ENCODE results near the gene PAN2. TPM values are rescaled to one million over a fixed set of nuclear protein-coding genes. Genes with fewer than 3 reads are reported as not detected.

PAN2 gene
- total RNA-seq, 1 donor from 2014 or later, result 21.3 TPM

GRCh38 chr12:56315622-56316473, 18.0 kb downstream of the PAN2 start, which contains the start of gene CNPY2:
CNPY2 (minus strand) TSS chr12:56315988; CDS start chr12:56315217, 771 bp downstream.
- H3K27me3 Mint-ChIP-seq (ENCODE audit: insufficient read depth), result no peaks in the 10 kb centered on the region
- H3K9me3 Mint-ChIP-seq, result no peaks in the 10 kb centered on the region
- peaks cover 20% of the 10 kb centered on the region for H3K36me3 Mint-ChIP-seq (ENCODE audit: low read depth)
- peak within 1 kb of the TSS; percentile 98 for H3K4me3 Mint-ChIP-seq
- H3K27ac Mint-ChIP-seq, result peak within 1 kb of the TSS; percentile 96
- DNase-seq (ENCODE audit: low spot score), result peak; percentile 83
- intact Hi-C loops (cut with micrococcal nuclease), result loop anchor here (1.0 kb wide), 10 partner anchors 16 to 197 kb away; partner anchors contain the start of genes CS, IL23A, PAN2 and RNF41
- H3K4me1 Mint-ChIP-seq (ENCODE audit: low read depth), result peaks cover 12% of the 10 kb centered on the region

GRCh38 chr12:56315249-56315621, 18.6 kb downstream of the PAN2 start:
- DNase-seq (ENCODE audit: low spot score), result no peak
- Mint-ChIP-seq H3K4me1 (ENCODE audit: low read depth) (peaks cover 12% of the 10 kb centered on the region), H3K27me3 (ENCODE audit: insufficient read depth) (no peaks in the 10 kb centered on the region), H3K4me3 (peak overlapping the region; percentile 98), H3K27ac (peak overlapping the region; percentile 96), H3K36me3 (ENCODE audit: low read depth) (peaks cover 26% of the 10 kb centered on the region), H3K9me3 (no peaks in the 10 kb centered on the region)
- intact Hi-C loops (cut with micrococcal nuclease), result no loop called here

- H3K4me3 Mint-ChIP-seq, result no peak overlapping the region
- peaks cover 12% of the 10 kb centered on the region for H3K4me1 Mint-ChIP-seq (ENCODE audit: low read depth)
- H3K9me3 Mint-ChIP-seq, result no peaks in the 10 kb centered on the region
- H3K27ac Mint-ChIP-seq, result no peak overlapping the region
- intact Hi-C loops (cut with micrococcal nuclease), result no loop called here
- no peaks in the 10 kb centered on the region for H3K27me3 Mint-ChIP-seq (ENCODE audit: insufficient read depth)
- no peak for DNase-seq (ENCODE audit: low spot score)
- H3K36me3 Mint-ChIP-seq (ENCODE audit: low read depth), result peaks cover 23% of the 10 kb centered on the region
These were observed 22.8 kb downstream of the PAN2 start for GRCh38 chr12:56311003-56311402.

GRCh38 chr12:56308714-56309113, 25.1 kb downstream of the PAN2 start:
- DNase-seq (ENCODE audit: low spot score), result no peak
- no peaks in the 10 kb centered on the region for H3K9me3 Mint-ChIP-seq
- H3K27me3 Mint-ChIP-seq (ENCODE audit: insufficient read depth), result no peaks in the 10 kb centered on the region
- no peak overlapping the region for H3K27ac Mint-ChIP-seq
- H3K4me3 Mint-ChIP-seq, result no peak overlapping the region
- no peaks in the 10 kb centered on the region for H3K4me1 Mint-ChIP-seq (ENCODE audit: low read depth)
- intact Hi-C loops (cut with micrococcal nuclease), result no loop called here
- peaks cover 19% of the 10 kb centered on the region for H3K36me3 Mint-ChIP-seq (ENCODE audit: low read depth)

- Mint-ChIP-seq H3K36me3 (ENCODE audit: low read depth) (peaks cover 19% of the 10 kb centered on the region), H3K9me3 (no peaks in the 10 kb centered on the region), H3K4me3 (no peak overlapping the region), H3K4me1 (ENCODE audit: low read depth) (peaks cover under 1% of the 10 kb centered on the region), H3K27ac (no peak overlapping the region), H3K27me3 (ENCODE audit: insufficient read depth) (no peaks in the 10 kb centered on the region)
- DNase-seq (ENCODE audit: low spot score), result no peak
- intact Hi-C loops (cut with micrococcal nuclease), result no loop called here
These were observed 26.4 kb downstream of the PAN2 start for GRCh38 chr12:56307221-56307965.

GRCh38 chr12:56304872-56305590, 28.8 kb downstream of the PAN2 start:
- H3K4me1 Mint-ChIP-seq (ENCODE audit: low read depth), result peaks cover 20% of the 10 kb centered on the region
- H3K4me3 Mint-ChIP-seq, result no peak overlapping the region
- DNase-seq (ENCODE audit: low spot score), result no peak
- H3K27me3 Mint-ChIP-seq (ENCODE audit: insufficient read depth), result no peaks in the 10 kb centered on the region
- no peak overlapping the region for H3K27ac Mint-ChIP-seq
- H3K9me3 Mint-ChIP-seq, result no peaks in the 10 kb centered on the region
- intact Hi-C loops (cut with micrococcal nuclease), result no loop called here
- H3K36me3 Mint-ChIP-seq (ENCODE audit: low read depth), result peaks cover 11% of the 10 kb centered on the region

GRCh38 chr12:56304276-56304675, 29.5 kb downstream of the PAN2 start:
- no peaks in the 10 kb centered on the region for H3K27me3 Mint-ChIP-seq (ENCODE audit: insufficient read depth)
- H3K36me3 Mint-ChIP-seq (ENCODE audit: low read depth), result peaks cover 7% of the 10 kb centered on the region
- intact Hi-C loops (cut with micrococcal nuclease), result no loop called here

GRCh38 chr12:56300644-56301464, 32.9 kb downstream of the PAN2 start:
- DNase-seq (ENCODE audit: low spot score), result no peak
- peaks cover 24% of the 10 kb centered on the region for H3K36me3 Mint-ChIP-seq (ENCODE audit: low read depth)
- peak overlapping the region; percentile 90 for H3K27ac Mint-ChIP-seq
- peaks cover 51% of the 10 kb centered on the region for H3K4me1 Mint-ChIP-seq (ENCODE audit: low read depth)
- H3K9me3 Mint-ChIP-seq, result no peaks in the 10 kb centered on the region
- H3K27me3 Mint-ChIP-seq (ENCODE audit: insufficient read depth), result no peaks in the 10 kb centered on the region
- intact Hi-C loops (cut with micrococcal nuclease), result loop anchor here (1.0 kb wide), 12 partner anchors 15 to 483 kb away; partner anchors contain the start of genes ANKRD52, IL23A, ORMDL2 and PAN2
- peak overlapping the region; percentile 98 for H3K4me3 Mint-ChIP-seq

More at GRCh38 chr12:56304276-56304675, 29.5 kb downstream of the PAN2 start:
- no peaks in the 10 kb centered on the region for H3K9me3 Mint-ChIP-seq
- no peak for DNase-seq (ENCODE audit: low spot score)
- no peak overlapping the region for H3K4me3 Mint-ChIP-seq
- peaks cover 21% of the 10 kb centered on the region for H3K4me1 Mint-ChIP-seq (ENCODE audit: low read depth)
- H3K27ac Mint-ChIP-seq, result no peak overlapping the region

- H3K4me3 Mint-ChIP-seq, result peak within 1 kb of the TSS; percentile 98
- intact Hi-C loops (cut with micrococcal nuclease), result loop anchor here (1.0 kb wide), 12 partner anchors 16 to 482 kb away; partner anchors contain the start of genes ANKRD52, IL23A, ORMDL2 and PAN2
- H3K27me3 Mint-ChIP-seq (ENCODE audit: insufficient read depth), result no peaks in the 10 kb centered on the region
- peak within 1 kb of the TSS; percentile 90 for H3K27ac Mint-ChIP-seq
- H3K4me1 Mint-ChIP-seq (ENCODE audit: low read depth), result peaks cover 51% of the 10 kb centered on the region
- DNase-seq (ENCODE audit: low spot score), result peak; percentile 98
- peaks cover 22% of the 10 kb centered on the region for H3K36me3 Mint-ChIP-seq (ENCODE audit: low read depth)
- no peaks in the 10 kb centered on the region for H3K9me3 Mint-ChIP-seq
These were observed 33.8 kb downstream of the PAN2 start, which contains the start of gene CS for GRCh38 chr12:56299853-56300643. CS (minus strand) TSS chr12:56300330; CDS start chr12:56300201, 129 bp downstream.

GRCh38 chr12:56299308-56299852, 34.4 kb downstream of the PAN2 start:
- H3K27ac Mint-ChIP-seq, result peak overlapping the region; percentile 90
- H3K4me3 Mint-ChIP-seq, result peak overlapping the region; percentile 98
- peaks cover 20% of the 10 kb centered on the region for H3K36me3 Mint-ChIP-seq (ENCODE audit: low read depth)
- peak; percentile 20 for DNase-seq (ENCODE audit: low spot score)
- intact Hi-C loops (cut with micrococcal nuclease), result no loop called here
- H3K27me3 Mint-ChIP-seq (ENCODE audit: insufficient read depth), result no peaks in the 10 kb centered on the region
- peaks cover 51% of the 10 kb centered on the region for H3K4me1 Mint-ChIP-seq (ENCODE audit: low read depth)
- no peaks in the 10 kb centered on the region for H3K9me3 Mint-ChIP-seq

GRCh38 chr12:56298828-56299227, 35.0 kb downstream of the PAN2 start:
- DNase-seq (ENCODE audit: low spot score), result no peak
- Mint-ChIP-seq H3K9me3 (no peaks in the 10 kb centered on the region), H3K27ac (peak overlapping the region; percentile 90), H3K4me3 (peak overlapping the region; percentile 98), H3K4me1 (ENCODE audit: low read depth) (peaks cover 54% of the 10 kb centered on the region), H3K36me3 (ENCODE audit: low read depth) (peaks cover 23% of the 10 kb centered on the region), H3K27me3 (ENCODE audit: insufficient read depth) (no peaks in the 10 kb centered on the region)
- intact Hi-C loops (cut with micrococcal nuclease), result no loop called here
